HG03103 (cell line): ENCODE data around the gene FRYL.
"Not testable (repeated sequence)": the region's sequence is repeated elsewhere in the genome, so short reads cannot be mapped to it uniquely, and the experiment has no call there.

Experiments
- ATAC-seq: cut with Tn5 transposase; IDR thresholded peaks from one replicate; pipeline ENCODE4 v1.9.1; 2021; ENCODE audit warnings: low read depth; ENCODE audit not compliant: unreplicated experiment

FRYL gene

GRCh38 chr4:48779998-48780864, at the start of gene FRYL:
Gene FRYL, minus strand, starts transcription at chr4:48780279. Its CDS starts 145,869 bp downstream, at chr4:48634410.
- peak; percentile 74 for ATAC-seq

GRCh38 chr4:48827622-48828021, 47.5 kb upstream of the FRYL start:
- ATAC-seq = no peak

- not testable (repeated sequence) for ATAC-seq
These were observed 41.4 kb upstream of the FRYL start for GRCh38 chr4:48821431-48821830.

GRCh38 chr4:48816971-48817370, 36.9 kb upstream of the FRYL start:
- ATAC-seq = no peak

- ATAC-seq = not testable (repeated sequence)
These were observed 36.2 kb upstream of the FRYL start for GRCh38 chr4:48816297-48816696.

- peak; percentile 45 for ATAC-seq
These were observed 35.4 kb upstream of the FRYL start for GRCh38 chr4:48815483-48815882.

GRCh38 chr4:48813964-48814363, 33.9 kb upstream of the FRYL start:
- peak; percentile 73 for ATAC-seq

- ATAC-seq = no peak
These were observed 32.8 kb upstream of the FRYL start for GRCh38 chr4:48812866-48813265.

- no peak for ATAC-seq
These were observed 24.7 kb upstream of the FRYL start for GRCh38 chr4:48804584-48805301.

GRCh38 chr4:48801016-48801715, 21.1 kb upstream of the FRYL start:
- no peak for ATAC-seq

- ATAC-seq = not testable (repeated sequence)
These were observed 20.1 kb upstream of the FRYL start for GRCh38 chr4:48800155-48800554.

- ATAC-seq = no peak
These were observed 19.1 kb upstream of the FRYL start for GRCh38 chr4:48799157-48799556.

GRCh38 chr4:48798117-48798516, 18.0 kb upstream of the FRYL start:
- no peak for ATAC-seq

GRCh38 chr4:48796927-48797679, 17.0 kb upstream of the FRYL start:
- no peak for ATAC-seq

GRCh38 chr4:48796191-48796926, 16.3 kb upstream of the FRYL start:
- ATAC-seq = no peak

- ATAC-seq = no peak
These were observed 15.0 kb upstream of the FRYL start for GRCh38 chr4:48795108-48795507.

- no peak for ATAC-seq
These were observed 12.4 kb upstream of the FRYL start for GRCh38 chr4:48792348-48793006.

- ATAC-seq = no peak
These were observed 11.2 kb upstream of the FRYL start for GRCh38 chr4:48791313-48791712.

- ATAC-seq = no peak
These were observed 10.5 kb upstream of the FRYL start for GRCh38 chr4:48790561-48790960.
